A549 (cell line): ENCODE data around the gene MLXIPL.

Experiments used
- CEBPB ChIP-seq, 2 experiments: fragments of >200 bp in 1 of 2; sonication (Bioruptor Twin) in 1 of 2; formaldehyde crosslinking in 1 of 2; IDR thresholded peaks; 2 replicates each; pipeline ENCODE4 v1.6.1; 2012 to 2016
- CHD2 ChIP-seq: fragments of 150-350 bp; IDR thresholded peaks from 2 replicates; pipeline ENCODE4 v1.6.1; 2014; ENCODE audit warnings: low read length; ENCODE audit not compliant: partially characterized antibody
- ESRRA ChIP-seq: fragments of 150-350 bp; IDR thresholded peaks from 2 replicates; pipeline ENCODE4 v1.6.1; 2014; ENCODE audit warnings: mild to moderate bottlenecking, low read length, borderline replicate concordance
- JUNB ChIP-seq: fragments of >200 bp; sonication (Bioruptor Twin); formaldehyde crosslinking; IDR thresholded peaks from 2 replicates; pipeline ENCODE4 v1.6.1; 2016
- MAFK ChIP-seq: fragments of 450-650 bp; IDR thresholded peaks from 2 replicates; pipeline ENCODE4 v1.6.1; 2014; ENCODE audit not compliant: partially characterized antibody
- MYC ChIP-seq: IDR thresholded peaks from 2 replicates; pipeline ENCODE4 v1.6.1; 2012; ENCODE audit warnings: mild to moderate bottlenecking, inconsistent platforms, low read length, improper control_type of control experiment, borderline replicate concordance
- POLR2A ChIP-seq: IDR thresholded peaks from 2 replicates; pipeline ENCODE4 v1.6.1; 2012; ENCODE audit warnings: mild to moderate bottlenecking, low read length
- RAD21 ChIP-seq, 2 experiments: fragments of >200 bp in 1 of 2; sonication (Bioruptor Twin) in 1 of 2; formaldehyde crosslinking in 1 of 2; IDR thresholded peaks in 1 of 2; conservative IDR thresholded peaks in 1 of 2; 2 replicates in 1 of 2; 3 replicates in 1 of 2; pipeline ENCODE4 v1.6.1; 2012 to 2018; ENCODE audit warnings: inconsistent platforms in 1 of 2
- SMC3 ChIP-seq: fragments of >200 bp; sonication (Bioruptor Twin); formaldehyde crosslinking; IDR thresholded peaks from 3 replicates; pipeline ENCODE4 v1.6.1; 2018; ENCODE audit warnings: inconsistent platforms
- SREBF2 ChIP-seq: fragments of 450-650 bp; IDR thresholded peaks from 2 replicates; pipeline ENCODE4 v1.6.1; 2014; ENCODE audit warnings: mild to moderate bottlenecking, moderate library complexity
- ZSCAN20 ChIP-seq: fragments of 250-450 bp; sonication (Bioruptor Pico); IDR thresholded peaks from 2 replicates; pipeline ENCODE4 v1.8.0; 2022; ENCODE audit warnings: mild to moderate bottlenecking, moderate library complexity
- TF ChIP-seq, protein P1 (sequence below): fragments of >200 bp; sonication (Bioruptor Twin); formaldehyde crosslinking; IDR thresholded peaks from 3 replicates; pipeline ENCODE4 v1.5.1; 2016
- TF ChIP-seq, protein P2 (sequence below): fragments of 200-600 bp; sonication (generic); IDR thresholded peaks from 2 replicates; pipeline ENCODE4 v1.6.1; 2016; ENCODE audit warnings: antibody characterized with exemption, mild to moderate bottlenecking, moderate library complexity

DNA sequence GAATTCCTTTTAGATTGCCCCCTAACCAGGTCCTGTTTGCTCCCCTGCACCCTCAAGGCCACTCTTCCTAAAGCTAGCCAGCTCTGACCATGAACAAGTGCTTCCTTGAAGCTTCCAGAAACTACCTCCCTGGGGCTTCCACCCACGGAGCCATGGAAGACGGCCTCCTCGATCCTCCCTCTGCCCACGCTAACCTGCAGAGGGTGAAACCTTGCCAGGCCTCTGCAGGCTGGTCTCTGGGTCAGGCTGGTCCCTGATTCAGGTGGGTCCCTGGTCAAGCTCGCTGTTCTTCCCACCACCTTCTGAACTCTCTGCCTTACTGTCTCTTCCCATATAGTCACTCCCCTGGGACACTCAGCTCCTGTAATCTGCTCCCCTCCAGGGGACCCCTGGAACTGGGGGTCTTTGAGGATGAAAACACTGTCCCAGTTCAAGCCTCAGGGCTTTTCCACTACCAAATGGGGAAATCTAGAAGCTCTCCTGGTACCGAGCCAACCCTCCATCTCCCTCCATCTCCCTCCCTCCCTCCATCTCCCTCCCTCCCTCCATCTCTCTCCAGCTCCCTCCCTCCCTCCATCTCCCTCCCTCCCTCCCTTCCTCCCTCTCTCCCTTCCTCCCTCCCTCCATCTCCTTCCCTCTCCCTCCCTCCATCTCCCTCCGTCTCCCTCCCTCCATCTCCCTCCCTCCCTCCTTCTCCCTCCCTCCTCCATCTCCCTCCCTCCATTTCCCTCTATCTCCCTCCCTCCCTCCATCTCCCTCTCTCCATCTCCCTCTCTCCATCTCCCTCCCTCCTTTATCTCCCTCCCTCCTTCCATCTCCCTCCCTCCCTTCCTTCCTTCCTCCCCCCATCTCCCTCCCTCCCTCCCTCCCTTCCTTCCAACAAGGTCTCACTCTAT lies 2.9 kb downstream of the MLXIPL start:
- no peak for TF ChIP-seq POLR2A
- TF ChIP-seq CEBPB (IDR thresholded peaks at IDR 0.05), result no peak
- no peak for TF ChIP-seq SMC3
- TF ChIP-seq ESRRA, result no peak
- TF ChIP-seq JUNB, result no peak
- TF ChIP-seq RAD21 (conservative IDR thresholded peaks at IDR 0.05 in 1 of 2, IDR thresholded peaks at IDR 0.05 in 1 of 2), result no peak
- no peak for TF ChIP-seq MYC
- TF ChIP-seq, protein P1, sequence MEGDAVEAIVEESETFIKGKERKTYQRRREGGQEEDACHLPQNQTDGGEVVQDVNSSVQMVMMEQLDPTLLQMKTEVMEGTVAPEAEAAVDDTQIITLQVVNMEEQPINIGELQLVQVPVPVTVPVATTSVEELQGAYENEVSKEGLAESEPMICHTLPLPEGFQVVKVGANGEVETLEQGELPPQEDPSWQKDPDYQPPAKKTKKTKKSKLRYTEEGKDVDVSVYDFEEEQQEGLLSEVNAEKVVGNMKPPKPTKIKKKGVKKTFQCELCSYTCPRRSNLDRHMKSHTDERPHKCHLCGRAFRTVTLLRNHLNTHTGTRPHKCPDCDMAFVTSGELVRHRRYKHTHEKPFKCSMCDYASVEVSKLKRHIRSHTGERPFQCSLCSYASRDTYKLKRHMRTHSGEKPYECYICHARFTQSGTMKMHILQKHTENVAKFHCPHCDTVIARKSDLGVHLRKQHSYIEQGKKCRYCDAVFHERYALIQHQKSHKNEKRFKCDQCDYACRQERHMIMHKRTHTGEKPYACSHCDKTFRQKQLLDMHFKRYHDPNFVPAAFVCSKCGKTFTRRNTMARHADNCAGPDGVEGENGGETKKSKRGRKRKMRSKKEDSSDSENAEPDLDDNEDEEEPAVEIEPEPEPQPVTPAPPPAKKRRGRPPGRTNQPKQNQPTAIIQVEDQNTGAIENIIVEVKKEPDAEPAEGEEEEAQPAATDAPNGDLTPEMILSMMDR, result no peak
- no peak for TF ChIP-seq SREBF2
- TF ChIP-seq MAFK, result no peak
- TF ChIP-seq ZSCAN20 (CRISPR knock-in tag), result no peak
- no peak for TF ChIP-seq CHD2
- TF ChIP-seq, protein P2, sequence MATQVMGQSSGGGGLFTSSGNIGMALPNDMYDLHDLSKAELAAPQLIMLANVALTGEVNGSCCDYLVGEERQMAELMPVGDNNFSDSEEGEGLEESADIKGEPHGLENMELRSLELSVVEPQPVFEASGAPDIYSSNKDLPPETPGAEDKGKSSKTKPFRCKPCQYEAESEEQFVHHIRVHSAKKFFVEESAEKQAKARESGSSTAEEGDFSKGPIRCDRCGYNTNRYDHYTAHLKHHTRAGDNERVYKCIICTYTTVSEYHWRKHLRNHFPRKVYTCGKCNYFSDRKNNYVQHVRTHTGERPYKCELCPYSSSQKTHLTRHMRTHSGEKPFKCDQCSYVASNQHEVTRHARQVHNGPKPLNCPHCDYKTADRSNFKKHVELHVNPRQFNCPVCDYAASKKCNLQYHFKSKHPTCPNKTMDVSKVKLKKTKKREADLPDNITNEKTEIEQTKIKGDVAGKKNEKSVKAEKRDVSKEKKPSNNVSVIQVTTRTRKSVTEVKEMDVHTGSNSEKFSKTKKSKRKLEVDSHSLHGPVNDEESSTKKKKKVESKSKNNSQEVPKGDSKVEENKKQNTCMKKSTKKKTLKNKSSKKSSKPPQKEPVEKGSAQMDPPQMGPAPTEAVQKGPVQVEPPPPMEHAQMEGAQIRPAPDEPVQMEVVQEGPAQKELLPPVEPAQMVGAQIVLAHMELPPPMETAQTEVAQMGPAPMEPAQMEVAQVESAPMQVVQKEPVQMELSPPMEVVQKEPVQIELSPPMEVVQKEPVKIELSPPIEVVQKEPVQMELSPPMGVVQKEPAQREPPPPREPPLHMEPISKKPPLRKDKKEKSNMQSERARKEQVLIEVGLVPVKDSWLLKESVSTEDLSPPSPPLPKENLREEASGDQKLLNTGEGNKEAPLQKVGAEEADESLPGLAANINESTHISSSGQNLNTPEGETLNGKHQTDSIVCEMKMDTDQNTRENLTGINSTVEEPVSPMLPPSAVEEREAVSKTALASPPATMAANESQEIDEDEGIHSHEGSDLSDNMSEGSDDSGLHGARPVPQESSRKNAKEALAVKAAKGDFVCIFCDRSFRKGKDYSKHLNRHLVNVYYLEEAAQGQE, result no peak
